GM12864 (cell line): ENCODE data around the gene OTX2.

Experiments
- DNase-seq: peaks from one replicate; pipeline ENCODE4 v3.0.0-alpha.2; 2011; ENCODE audit warnings: low read depth
- H3K4me3 ChIP-seq: 2 replicates; pipeline ENCODE4 v1.5.1; 2011; ENCODE audit warnings: mild to moderate bottlenecking, low read depth, low read length, control low read depth
- CTCF ChIP-seq: IDR thresholded peaks from 2 replicates; pipeline ENCODE4 v1.5.1; 2011; ENCODE audit warnings: low read depth, mild to moderate bottlenecking, moderate library complexity, low read length, control low read depth, inconsistent platforms; ENCODE audit errors: missing control alignments

The OTX2 gene

GRCh38 chr14:56844406-56845002 is 34.2 kb upstream of the OTX2 start:
- no peak for TF ChIP-seq CTCF
- no peak for DNase-seq
- no peak overlapping the region for H3K4me3 ChIP-seq

GRCh38 chr14:56841611-56842010 is 31.3 kb upstream of the OTX2 start:
- DNase-seq: no peak
- no peak overlapping the region for H3K4me3 ChIP-seq
- no peak for TF ChIP-seq CTCF

- no peak for DNase-seq
- no peak overlapping the region for H3K4me3 ChIP-seq
- TF ChIP-seq CTCF: no peak
Measured at GRCh38 chr14:56840221-56840620, 29.9 kb upstream of the OTX2 start.

- no peak for DNase-seq
- no peak for TF ChIP-seq CTCF
- H3K4me3 ChIP-seq: no peak overlapping the region
Measured at GRCh38 chr14:56829151-56829550, 18.9 kb upstream of the OTX2 start.

GRCh38 chr14:56826214-56826613 is 15.9 kb upstream of the OTX2 start:
- no peak overlapping the region for H3K4me3 ChIP-seq
- no peak for DNase-seq
- TF ChIP-seq CTCF: no peak

- H3K4me3 ChIP-seq: no peak overlapping the region
- TF ChIP-seq CTCF: no peak
- DNase-seq: no peak
Measured at GRCh38 chr14:56821805-56822610, 11.7 kb upstream of the OTX2 start.

- no peak for TF ChIP-seq CTCF
- no peak for DNase-seq
- no peak overlapping the region for H3K4me3 ChIP-seq
Measured at GRCh38 chr14:56821177-56821576, 10.9 kb upstream of the OTX2 start.
